HAP-1 (cell line): ENCODE results near the gene EFR3B.
A peak's percentile ranks its signal among the peaks of the same experiment; 100 is the strongest.
"Not testable (repeated sequence)": the region's sequence is repeated elsewhere in the genome, so short reads cannot be mapped to it uniquely, and the experiment has no call there.

Experiments used
- DNase-seq, 2 experiments: peaks; one replicate each; pipeline ENCODE4 v3.0.0-alpha.2; 2016 to 2020; ENCODE audit warnings: low spot score in 2 of 2
- H3K27me3 ChIP-seq: fragments of 250-450 bp; sonication (Bioruptor Pico); 2 replicates; pipeline ENCODE4 v1.5.1; 2020; ENCODE audit warnings: low read depth, mild to moderate bottlenecking, moderate library complexity
- H3K36me3 ChIP-seq: fragments of 250-450 bp; sonication (Bioruptor Pico); replicated peaks from 2 replicates; pipeline ENCODE4 v1.5.1; 2020; ENCODE audit warnings: mild to moderate bottlenecking
- H3K4me1 ChIP-seq: fragments of 250-450 bp; sonication (Bioruptor Pico); 2 replicates; pipeline ENCODE4 v1.5.1; 2020; ENCODE audit warnings: mild to moderate bottlenecking
- H3K4me3 ChIP-seq: fragments of 250-450 bp; sonication (Bioruptor Pico); 2 replicates; pipeline ENCODE4 v1.5.1; 2020; ENCODE audit warnings: mild to moderate bottlenecking, moderate library complexity
- H3K9me3 ChIP-seq: fragments of 250-450 bp; sonication (Bioruptor Pico); 2 replicates; pipeline ENCODE4 v1.5.1; 2020; ENCODE audit warnings: mild to moderate bottlenecking, moderate library complexity
- in situ Hi-C: fragments of 300-500 bp; cut with MboI; formaldehyde crosslinking; loops from 3 replicates; pipeline ENCODE4 v1.14.3; 2020; ENCODE audit warnings: low sequenced_read_pairs, inconsistent platforms, mixed read lengths

EFR3B gene

DNA sequence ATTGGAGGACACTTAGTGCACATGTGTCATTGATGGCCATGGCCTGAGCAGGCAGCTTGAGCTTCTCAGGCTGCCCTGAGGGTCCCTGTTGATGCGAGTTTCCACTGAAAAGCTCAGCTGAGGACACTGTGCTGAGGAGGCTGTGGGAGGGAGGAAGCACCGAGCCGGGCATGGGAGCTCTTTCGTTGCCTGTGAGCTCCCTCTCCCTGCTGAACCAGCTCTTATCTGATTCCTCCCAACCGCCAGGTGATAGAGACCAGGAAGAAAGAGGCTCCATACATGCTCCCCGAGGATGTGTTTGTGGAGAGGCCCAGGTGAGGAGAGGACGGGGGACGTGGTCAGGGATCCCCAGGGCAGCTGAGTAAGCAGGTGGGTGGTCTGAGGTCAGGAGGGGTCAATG is 99.2 kb downstream of the EFR3B start:
- Histone ChIP-seq H3K9me3 (no peaks in the 10 kb centered on the region), H3K27me3 (no peaks in the 10 kb centered on the region), H3K4me3 (no peak overlapping the region), H3K4me1 (no peaks in the 10 kb centered on the region), H3K36me3 (no peaks in the 10 kb centered on the region)
- no peak for DNase-seq
- in situ Hi-C loops = no loop called here

DNA sequence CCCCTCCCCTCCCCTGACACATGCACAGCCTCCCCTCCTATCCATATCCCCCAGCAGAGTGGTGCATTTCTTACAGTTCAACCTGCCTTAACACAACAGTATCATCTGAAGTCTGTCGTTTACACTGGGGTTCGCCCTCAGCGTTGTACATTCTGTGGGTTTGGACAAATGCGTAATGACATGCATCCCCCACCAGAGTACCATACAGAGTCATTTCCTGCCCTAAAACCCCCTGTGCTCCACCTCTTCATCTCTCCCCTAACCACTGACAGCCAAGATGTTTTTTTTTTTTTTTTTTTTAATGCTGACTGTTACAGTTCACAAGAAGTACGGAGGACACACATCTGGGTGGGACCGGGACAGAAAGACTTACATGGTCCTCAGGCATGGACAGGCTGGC is 103.9 kb downstream of the EFR3B start:
- Histone ChIP-seq H3K4me1 (no peaks in the 10 kb centered on the region), H3K9me3 (no peaks in the 10 kb centered on the region), H3K36me3 (no peaks in the 10 kb centered on the region; the same call in 1 of the 2 replicates), H3K4me3 (no peak overlapping the region), H3K27me3 (no peaks in the 10 kb centered on the region)
- in situ Hi-C loops = no loop called here
- DNase-seq = no peak

DNA sequence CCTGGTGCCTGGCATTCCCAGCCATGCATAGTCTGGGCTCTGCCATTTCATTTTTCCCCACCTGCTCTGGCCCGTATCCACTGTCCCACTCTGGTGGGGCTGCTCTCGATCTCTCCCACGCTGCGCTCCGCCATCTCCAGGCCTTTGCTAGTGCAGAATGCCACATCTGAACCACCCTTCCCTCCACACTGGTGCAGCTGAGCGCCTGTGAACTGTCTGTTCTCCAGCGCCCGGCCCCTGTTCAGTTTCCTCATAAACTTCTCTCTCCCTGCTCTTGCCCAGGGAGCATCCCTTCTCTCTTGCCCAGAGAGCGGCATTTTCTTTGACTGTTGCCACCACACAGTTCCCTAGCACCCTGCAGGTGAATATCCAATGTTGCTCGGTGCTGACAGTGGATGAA is 105.0 kb downstream of the EFR3B start:
- H3K9me3 ChIP-seq = no peaks in the 10 kb centered on the region
- in situ Hi-C loops = no loop called here
- no peak overlapping the region for H3K4me3 ChIP-seq
- H3K4me1 ChIP-seq = no peaks in the 10 kb centered on the region
- H3K36me3 ChIP-seq = no peaks in the 10 kb centered on the region; the same call in 1 of the 2 replicates
- DNase-seq = no peak
- H3K27me3 ChIP-seq = no peaks in the 10 kb centered on the region

DNA sequence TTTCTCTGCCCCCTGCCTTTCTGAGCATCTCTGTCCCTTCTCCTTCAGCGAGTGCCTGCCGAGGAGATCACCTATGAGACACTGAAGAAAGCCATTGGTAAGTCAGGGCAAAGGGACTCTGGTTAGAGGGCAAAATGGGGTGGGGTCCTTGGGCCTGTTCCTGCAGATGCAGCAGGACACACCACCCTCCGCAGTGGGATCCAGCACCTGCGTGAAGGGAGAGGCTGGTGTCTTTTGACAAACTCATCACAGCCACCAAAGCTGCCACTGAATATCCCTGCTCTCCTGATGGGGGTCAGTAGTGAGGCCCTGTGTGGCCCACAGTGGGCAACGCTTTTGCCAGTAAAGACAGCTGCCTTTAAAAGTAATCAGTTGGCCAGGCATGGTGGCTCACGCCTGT is 107.8 kb downstream of the EFR3B start:
- DNase-seq = no peak
- no peaks in the 10 kb centered on the region for H3K27me3 ChIP-seq
- H3K9me3 ChIP-seq = no peaks in the 10 kb centered on the region
- H3K4me3 ChIP-seq = no peak overlapping the region
- H3K36me3 ChIP-seq = no peaks in the 10 kb centered on the region; the same call in 1 of the 2 replicates
- in situ Hi-C loops = no loop called here
- no peaks in the 10 kb centered on the region for H3K4me1 ChIP-seq

DNA sequence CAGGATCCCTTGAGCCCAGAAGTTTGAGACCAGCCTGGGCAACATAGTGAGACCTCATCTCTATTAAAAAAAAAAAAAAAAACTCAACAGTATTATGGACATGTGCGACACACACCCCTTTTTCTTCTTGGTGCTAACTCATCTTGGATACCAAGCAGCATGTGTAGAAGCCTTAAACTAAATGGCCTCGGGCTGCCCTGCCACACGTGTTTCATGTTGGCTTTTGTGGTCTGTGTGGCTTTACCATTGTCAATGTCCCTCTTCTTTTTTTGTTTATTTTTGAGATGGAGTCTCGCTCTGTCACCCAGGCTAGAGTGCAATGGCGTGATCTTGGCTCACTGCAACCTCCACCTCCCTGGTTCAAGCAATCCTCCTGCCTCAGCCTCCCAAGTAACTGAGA is 109.1 kb downstream of the EFR3B start:
- H3K4me1 ChIP-seq, H3K27me3 ChIP-seq, DNase-seq, H3K9me3 ChIP-seq, in situ Hi-C loops, H3K4me3 ChIP-seq, H3K36me3 ChIP-seq: not testable (repeated sequence)

DNA sequence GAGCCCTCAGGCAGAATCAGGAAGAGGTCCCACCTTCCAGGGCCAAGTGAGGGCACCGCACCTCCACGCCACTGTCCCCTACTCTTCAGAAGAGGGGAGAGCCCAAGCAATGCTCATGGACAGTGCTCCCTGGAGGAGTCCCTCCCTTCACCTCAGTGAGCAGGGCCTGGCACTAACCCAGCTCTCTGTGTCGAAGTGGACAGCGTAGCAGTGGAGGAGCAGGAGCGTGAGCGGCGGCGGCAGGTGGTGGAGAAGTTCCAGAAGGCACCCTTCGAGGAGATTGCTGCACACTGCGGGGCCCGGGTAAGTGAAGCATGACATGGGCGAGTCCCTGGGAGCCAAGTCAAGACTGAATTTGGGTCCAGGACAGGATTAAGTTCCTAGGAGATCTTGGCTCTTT is 109.8 kb downstream of the EFR3B start:
- no peak for DNase-seq
- in situ Hi-C loops = no loop called here
- Histone ChIP-seq H3K27me3 (no peaks in the 10 kb centered on the region), H3K9me3 (no peaks in the 10 kb centered on the region), H3K36me3 (no peaks in the 10 kb centered on the region; the same call in 1 of the 2 replicates), H3K4me3 (no peak overlapping the region), H3K4me1 (no peaks in the 10 kb centered on the region)

DNA sequence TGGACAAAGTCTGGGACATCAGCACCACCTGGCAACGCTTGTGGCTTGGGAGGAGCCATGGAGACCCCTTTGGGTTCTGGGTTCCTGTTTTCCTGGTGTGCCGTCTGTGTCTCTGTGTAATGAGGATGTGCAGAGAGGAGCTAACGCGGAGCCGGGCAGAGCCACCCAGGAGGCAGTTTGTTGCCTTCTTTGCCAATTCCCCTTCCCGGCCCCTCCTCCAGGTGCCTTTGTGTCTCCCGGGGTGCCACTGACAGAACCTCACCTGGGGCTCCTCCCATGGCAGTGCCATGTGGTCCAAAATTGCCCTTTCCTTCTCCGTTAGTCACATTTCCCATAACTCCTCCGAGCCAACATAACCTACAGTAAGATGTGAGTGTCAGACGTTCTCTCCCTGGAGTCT is 113.5 kb downstream of the EFR3B start:
- Histone ChIP-seq H3K9me3 (no peaks in the 10 kb centered on the region), H3K36me3 (no peaks in the 10 kb centered on the region), H3K4me3 (no peak overlapping the region), H3K27me3 (no peaks in the 10 kb centered on the region), H3K4me1 (no peaks in the 10 kb centered on the region)
- DNase-seq = no peak
- in situ Hi-C loops = no loop called here

DNA sequence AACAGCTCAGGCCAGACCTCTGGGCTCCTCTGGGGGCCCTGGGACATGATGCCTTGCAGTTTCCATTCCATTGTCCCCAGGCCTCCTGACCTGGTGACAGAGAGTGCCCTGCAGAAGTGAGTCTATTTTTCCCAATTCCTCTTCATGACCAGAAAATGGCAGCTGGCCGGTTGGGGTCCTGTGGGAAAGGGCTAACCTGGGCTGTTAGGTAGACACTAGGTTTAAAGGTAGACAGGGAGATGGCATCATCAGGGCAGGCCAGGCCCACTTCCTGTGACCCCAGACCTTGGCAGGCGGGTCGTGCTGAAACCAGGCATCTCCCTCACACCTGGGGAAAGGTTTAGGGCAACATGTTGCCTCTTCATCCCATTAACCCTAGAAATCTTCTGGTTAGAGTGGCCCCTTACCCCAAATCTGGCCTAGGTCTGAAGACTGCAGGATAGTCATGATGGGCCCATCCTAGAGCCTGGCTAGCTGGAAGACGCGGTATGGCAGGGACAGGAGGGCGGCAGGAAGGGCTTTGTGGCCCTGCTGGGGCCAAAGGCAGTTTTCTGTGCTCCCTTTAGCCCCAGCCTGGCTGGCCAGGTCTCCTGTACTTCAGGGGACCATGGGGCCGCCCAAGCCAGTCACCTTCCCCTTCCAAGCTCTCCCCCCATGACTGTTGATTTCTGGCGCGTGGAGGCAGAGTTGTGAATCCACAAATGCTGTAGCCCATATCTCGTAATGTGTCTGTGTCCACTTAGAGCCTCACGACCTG is 116.4 kb downstream of the EFR3B start:
- Histone ChIP-seq H3K4me1 (no peaks in the 10 kb centered on the region), H3K36me3 (no peaks in the 10 kb centered on the region), H3K4me3 (no peak overlapping the region), H3K9me3 (no peaks in the 10 kb centered on the region), H3K27me3 (no peaks in the 10 kb centered on the region)
- in situ Hi-C loops = no loop called here
- DNase-seq = no peak

DNA sequence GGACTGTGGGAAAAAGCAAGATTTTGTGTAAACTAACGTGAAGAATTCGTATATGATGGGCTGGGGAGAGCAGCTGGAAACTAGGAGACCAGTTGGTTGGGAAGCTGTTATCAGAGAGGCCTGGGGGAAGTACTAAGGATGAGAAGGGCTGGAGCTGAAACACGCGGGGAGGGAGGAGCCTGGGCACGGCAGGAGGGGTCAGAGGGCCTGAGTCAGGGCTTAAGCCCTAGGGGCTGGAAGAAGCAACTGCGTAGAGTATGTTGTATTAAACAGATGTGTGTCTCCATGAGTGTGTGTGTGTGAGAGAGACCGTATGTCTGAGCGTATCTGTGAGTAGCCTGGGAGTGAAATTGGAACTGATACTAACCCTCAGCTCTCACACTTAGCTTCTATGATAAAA is 118.1 kb downstream of the EFR3B start:
- Histone ChIP-seq H3K36me3 (no peaks in the 10 kb centered on the region), H3K27me3 (no peaks in the 10 kb centered on the region), H3K4me1 (no peaks in the 10 kb centered on the region), H3K9me3 (no peaks in the 10 kb centered on the region), H3K4me3 (no peak overlapping the region)
- in situ Hi-C loops = no loop called here
- DNase-seq = peak in 1 of 2 experiments; percentile 43

DNA sequence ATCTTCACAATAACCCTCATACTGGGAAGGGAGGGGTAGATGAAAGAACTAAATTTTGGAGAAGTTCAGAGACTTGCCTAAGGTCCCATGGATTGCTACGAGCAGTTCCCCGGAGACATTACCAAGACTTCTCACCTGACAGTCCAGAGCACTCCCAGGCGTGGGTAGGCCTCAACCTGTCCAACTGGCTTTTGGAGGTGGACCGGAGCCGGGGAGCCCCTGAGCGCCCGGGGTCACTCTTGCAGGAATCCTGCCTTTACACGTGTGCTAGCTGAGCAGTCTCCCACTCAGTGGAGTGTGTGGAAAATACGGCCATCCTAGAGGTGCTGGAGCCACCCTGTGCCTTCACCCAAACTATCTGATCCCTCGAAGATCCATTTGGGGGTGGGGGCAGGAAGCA is 118.5 kb downstream of the EFR3B start:
- no peak for DNase-seq
- Histone ChIP-seq H3K27me3 (no peaks in the 10 kb centered on the region), H3K36me3 (no peaks in the 10 kb centered on the region), H3K9me3 (no peaks in the 10 kb centered on the region), H3K4me3 (no peak overlapping the region), H3K4me1 (no peaks in the 10 kb centered on the region)
- in situ Hi-C loops = no loop called here

DNA sequence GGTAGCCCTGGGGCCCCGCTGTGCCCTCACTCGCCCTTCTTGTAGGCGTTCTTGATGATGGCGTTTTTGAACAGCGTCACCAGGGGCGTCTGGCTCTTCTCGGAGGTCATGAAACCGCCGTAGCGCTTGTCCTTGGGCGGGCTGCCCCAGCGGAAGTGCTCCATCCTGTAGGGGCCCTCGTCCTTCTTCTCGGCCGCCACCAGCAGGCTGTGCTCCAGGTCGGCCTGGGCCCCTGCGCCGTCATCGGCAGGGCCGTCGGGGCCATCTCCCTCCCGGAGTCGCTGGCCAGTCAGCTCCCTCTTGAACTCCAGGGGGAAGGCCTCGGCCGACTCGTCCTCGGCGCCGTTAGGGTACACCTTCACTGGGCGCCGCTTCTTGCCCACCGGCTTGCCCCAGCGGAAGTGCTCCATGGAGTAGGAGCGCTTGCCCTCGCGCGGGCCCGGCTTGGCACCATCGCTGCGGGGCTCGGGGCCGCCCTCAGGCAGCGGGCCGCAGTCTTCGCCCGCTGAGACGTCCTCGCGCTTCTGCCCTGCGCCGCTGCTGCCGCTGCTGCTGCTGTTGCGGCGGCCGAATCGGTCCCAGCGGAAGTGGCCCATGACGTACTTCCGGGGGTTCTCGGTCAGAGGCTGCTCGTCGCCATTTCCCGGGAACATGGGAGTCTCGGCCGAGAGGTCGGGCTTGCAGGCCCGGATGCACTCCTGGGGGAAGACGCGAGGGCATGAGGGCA is 119.3 kb downstream of the EFR3B start:
- no peaks in the 10 kb centered on the region for H3K4me1 ChIP-seq
- H3K36me3 ChIP-seq = no peaks in the 10 kb centered on the region
- no peak for DNase-seq
- in situ Hi-C loops = no loop called here
- no peak overlapping the region for H3K4me3 ChIP-seq
- no peaks in the 10 kb centered on the region for H3K27me3 ChIP-seq
- no peaks in the 10 kb centered on the region for H3K9me3 ChIP-seq

DNA sequence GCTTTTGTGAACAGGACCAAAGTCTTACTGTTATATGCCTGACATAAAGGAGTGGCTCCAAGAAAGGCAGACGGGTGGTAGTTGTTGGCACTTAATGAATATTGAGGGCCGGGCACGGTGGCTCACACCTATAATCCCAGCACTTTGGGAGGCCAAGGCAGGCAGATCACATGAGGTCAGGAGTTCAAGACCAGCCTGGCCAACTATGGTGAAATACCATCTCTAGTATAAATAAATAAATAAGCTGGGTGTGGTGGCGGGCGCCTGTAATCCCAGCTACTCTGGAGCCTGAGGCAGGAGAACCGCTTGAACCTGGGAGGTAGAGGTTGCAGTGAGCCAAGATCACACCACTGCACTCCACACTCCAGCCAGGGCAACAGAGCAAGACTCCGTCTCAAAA is 120.2 kb downstream of the EFR3B start:
- H3K9me3 ChIP-seq, in situ Hi-C loops, H3K4me3 ChIP-seq, H3K36me3 ChIP-seq, DNase-seq, H3K27me3 ChIP-seq, H3K4me1 ChIP-seq: not testable (repeated sequence)

DNA sequence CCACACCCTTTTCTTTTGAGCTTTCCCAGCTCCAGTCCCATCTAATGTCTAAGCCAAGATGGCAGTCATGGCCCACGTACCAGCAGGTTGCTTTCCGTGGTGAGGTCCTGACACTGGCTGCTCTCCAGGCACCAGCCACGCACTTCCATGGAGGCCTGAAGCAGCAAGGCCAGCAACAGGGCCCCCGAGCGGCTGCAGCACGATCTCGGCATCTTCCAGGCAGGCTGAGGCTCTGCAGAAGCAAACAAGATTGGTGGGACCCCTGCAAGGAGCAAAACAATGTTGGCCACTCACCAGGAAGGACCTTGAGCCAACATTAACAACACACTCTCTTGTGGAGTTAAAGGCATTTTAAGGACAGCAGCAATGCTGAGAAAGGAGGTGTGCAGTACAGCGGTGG is 122.7 kb downstream of the EFR3B start:
- in situ Hi-C loops = no loop called here
- Histone ChIP-seq H3K27me3 (peaks cover 10% of the 10 kb centered on the region; the same call in 1 of the 2 replicates), H3K4me3 (no peak overlapping the region), H3K4me1 (no peaks in the 10 kb centered on the region), H3K36me3 (no peaks in the 10 kb centered on the region), H3K9me3 (no peaks in the 10 kb centered on the region)
- no peak for DNase-seq

DNA sequence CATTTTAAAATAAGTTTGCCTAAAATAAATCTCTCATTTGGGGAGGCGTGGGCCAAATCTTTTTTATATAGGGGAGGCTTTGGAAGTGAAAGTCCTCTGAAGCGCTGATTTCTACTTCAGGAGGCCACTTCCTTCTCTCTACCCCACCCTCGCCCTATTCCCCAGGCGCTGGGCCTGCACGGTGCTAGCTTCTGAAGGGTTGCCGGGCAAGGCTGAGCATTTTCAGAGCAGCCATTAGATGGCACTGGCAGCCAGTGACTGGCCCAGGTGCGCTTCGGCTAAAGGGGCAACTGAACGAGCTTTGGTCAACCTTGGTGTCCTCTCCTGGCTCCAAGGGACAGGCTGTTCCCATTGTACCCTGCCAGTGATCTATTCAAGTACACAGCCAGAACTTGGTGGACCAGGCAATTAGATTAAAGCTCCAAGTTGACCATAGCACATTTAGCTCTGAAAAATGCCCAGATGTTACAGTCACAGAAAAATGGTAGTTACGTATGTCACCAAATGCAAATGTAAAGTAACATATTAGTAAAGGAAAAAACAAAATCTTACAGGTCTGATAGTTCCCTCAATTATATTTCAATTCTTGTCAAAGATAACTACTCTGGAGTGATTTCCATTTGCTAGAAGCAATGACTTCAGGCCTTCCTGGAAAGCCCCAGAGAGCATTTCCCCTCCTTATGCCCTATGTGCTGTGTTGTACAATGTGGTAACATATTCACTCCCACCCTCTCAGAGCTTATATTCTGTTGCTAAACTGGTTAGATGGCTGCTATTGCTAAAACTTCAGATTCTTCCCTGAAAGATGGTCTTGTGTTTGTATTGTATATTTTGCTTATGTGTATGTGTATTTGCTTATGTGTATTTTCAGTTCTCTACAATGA is 124.4 kb downstream of the EFR3B start:
- in situ Hi-C loops = no loop called here
- Histone ChIP-seq H3K36me3 (no peaks in the 10 kb centered on the region), H3K4me3 (no peak overlapping the region), H3K9me3 (no peaks in the 10 kb centered on the region), H3K27me3 (peaks cover 12% of the 10 kb centered on the region; the same call in 1 of the 2 replicates), H3K4me1 (no peaks in the 10 kb centered on the region)
- peak in 1 of 2 experiments; percentile 35 for DNase-seq
